Neural progenitor cell (in vitro differentiated cells): Measurements from ENCODE around the gene TSPAN15.

Experiments used
- CTCF ChIP-seq: fragments of 200-600 bp; sonication (generic); IDR thresholded peaks from 2 replicates; pipeline ENCODE4 v1.5.1; 2017; ENCODE audit warnings: antibody characterized with exemption, mild to moderate bottlenecking
- EZH2 ChIP-seq: fragments of 200-600 bp; sonication (generic); IDR thresholded peaks from 2 replicates; pipeline ENCODE4 v1.6.1; 2017; ENCODE audit warnings: antibody characterized with exemption, mild to moderate bottlenecking, moderate library complexity
- EZH2phosphoT487 ChIP-seq: fragments of 200-600 bp; sonication (generic); IDR thresholded peaks from 2 replicates; pipeline ENCODE4 v1.6.1; 2017; ENCODE audit warnings: antibody characterized with exemption

GRCh38 chr10:69501657-69502056 is 50.4 kb downstream of the TSPAN15 start:
- TF ChIP-seq EZH2 = no peak
- TF ChIP-seq CTCF = no peak
- no peak for TF ChIP-seq EZH2phosphoT487
